GM21786 (cell line): ENCODE results near the gene NUDC.
"Not testable (repeated sequence)": the region's sequence is repeated elsewhere in the genome, so short reads cannot be mapped to it uniquely, and the experiment has no call there.

Source experiments
- ATAC-seq: cut with Tn5 transposase; IDR thresholded peaks from one replicate; pipeline ENCODE4 v1.9.1; 2021; ENCODE audit not compliant: unreplicated experiment

Gene NUDC

DNA sequence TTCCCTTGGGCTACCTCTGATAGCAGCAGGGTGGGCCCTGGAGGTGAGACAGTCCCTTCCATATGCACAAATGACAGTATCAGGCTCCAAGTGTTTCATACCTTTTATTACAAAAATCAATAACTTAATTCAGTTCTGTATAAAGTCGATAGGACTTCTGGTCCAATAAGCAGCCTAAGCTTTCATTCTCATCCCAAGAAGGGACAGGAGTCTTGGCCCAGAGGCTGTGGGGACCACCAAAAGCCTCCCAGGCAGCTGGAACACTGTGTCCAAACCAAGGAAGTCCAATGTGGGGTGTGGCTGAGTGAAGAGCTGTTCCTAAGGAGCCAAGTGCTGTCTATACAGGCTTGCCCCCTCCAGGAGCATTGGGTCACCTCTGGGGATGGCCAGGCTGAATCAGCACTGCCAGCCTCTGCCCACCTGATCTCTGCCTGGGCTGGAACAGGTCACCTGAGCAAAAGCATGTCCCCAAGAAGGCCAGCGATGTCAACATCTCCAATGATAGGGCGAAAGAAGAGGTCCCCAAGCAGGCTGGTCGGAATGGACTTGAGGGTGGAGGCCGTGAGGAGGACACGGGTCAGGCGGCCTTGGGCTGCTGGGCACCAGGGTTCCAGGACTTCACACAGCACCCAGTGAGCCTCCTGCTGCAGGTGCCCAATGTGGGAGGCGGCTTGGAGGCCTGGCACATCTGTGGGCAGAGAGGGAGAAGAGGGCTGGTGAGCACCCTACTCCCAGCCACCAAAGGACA, 10.0 kb upstream of the NUDC start:
- no peak for ATAC-seq

DNA sequence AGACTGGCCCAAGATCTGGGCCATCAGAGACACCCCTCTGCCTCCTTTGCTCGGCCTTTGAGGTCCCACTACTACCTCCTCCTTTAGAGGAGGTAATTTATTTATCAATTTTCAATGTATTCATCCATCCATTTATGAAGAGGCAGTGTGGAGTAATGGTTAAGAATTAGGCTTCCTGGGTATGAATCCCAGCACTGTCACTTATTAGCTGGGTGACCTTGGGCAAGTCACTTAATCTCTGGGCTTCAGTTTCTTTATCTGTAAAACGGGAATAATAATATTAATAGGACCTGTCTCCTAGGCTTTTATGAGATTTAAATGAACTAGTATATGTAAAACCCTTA, 9.4 kb upstream of the NUDC start:
- no peak for ATAC-seq

DNA sequence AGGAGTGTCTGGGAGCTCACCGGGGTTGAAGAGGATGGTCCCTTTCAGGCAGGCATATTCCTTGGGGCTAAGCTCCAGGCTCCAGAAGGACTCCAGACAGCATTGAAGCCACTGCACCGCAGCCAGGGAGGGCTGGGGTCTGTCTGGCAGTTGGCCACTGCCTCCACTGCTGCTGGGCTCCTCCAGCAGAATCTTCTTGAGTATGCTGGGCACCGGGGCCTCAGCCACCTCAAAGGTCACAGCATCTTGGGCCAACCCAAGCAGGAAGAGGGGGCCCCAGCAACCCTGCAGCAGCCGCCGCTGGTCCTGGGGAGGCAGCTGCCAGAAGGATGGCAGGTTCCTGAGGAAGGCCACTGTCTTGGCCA, 8.2 kb upstream of the NUDC start:
- no peak for ATAC-seq

DNA sequence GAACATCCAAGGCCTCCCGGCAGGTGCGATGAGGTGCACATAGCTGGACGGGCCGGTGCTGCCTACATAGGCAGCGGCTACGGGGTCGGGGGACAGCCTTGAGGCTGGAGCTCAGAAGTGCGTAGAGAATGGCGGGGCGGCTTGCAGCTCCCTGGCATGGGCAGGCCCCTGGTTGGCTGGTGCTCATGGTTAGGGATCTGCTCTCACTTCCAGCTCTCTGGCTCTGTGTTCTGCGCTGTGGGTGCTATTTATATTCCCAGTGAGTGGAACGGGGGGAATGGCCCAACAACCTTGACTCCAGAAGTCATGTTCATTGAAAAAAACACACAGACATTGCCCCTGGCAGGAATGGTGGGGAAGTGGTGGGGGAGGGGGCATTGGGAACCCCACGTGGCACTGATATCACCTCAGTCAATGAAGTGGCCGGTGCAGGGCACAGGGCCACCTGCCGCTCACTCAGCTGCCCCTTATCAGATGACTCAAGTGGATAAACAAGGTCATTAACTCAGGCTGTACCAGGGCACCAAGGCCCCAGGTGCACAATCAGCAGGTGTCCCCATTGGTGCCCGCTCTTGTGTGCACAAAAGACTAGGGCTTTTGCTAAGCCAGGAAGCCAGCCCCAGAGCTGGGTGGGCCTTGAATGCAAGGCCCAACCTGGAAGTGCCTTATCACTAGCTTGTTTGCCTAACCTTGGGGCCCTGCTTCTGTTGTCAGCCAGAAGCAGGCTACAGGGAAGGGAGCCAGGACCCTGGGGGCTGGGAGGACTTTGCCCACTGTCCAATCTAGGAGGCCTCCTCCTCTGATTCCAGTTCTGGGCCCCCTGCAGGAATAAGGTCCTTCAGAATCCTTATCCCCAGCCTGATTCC, 7.6 kb upstream of the NUDC start, which contains the start of gene NR0B2:
TSS of gene NR0B2 (minus strand) at position 222 of the 866 bp plus-strand sequence. CDS start at position 187, 35 bp downstream.
- no peak for ATAC-seq

DNA sequence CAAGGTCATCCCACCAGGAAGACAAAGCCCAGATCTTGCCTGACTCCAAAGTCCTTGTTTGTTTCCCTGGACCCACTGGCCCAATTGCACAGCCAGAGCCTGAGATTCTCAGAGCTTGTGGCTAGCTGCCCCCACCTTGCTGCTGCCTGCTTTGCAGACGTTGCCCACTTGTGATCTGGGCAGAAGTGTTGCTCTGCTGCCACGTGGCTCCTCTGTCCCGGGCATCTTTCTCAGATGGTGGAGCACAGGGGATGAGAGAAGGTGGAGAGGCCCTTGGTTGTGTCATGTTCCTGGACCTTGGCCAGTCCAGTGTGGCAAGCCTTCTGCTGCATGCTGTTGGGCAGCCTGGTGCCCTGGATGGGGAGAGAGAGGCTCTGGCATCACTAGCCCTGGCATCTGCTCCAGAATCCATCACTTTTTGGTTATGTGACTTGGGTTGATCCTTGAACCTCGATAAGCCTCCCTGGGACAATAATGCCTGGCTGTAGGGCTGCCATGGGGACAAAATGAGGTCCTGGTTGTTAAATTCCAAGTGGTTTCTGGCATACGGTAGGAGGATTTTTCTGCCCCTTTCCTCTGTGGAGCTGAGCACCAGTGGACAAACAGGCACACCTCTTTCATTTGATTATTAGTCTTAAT, 6.2 kb upstream of the NUDC start:
- no peak for ATAC-seq

DNA sequence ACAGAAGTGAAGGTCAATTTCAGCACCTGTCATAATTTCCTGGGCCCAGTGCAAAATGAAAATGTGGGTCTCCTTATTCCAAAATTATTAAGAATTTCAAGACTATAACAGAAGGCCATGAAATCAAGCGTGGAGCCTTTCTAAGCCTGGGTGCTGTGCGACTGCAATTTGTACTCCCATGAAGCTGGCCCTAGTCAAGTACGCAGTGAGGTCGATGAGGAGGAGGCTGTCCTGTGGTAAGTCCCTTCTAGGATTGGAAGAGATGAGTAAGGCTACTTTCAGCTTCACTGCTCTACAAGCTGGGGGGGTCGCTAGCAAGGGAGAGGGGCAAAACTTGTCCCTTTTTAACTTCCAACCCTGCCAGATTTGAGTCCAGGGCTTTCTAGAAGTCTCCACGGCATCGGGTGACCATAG, 410 bp upstream of the NUDC start:
- ATAC-seq, result peak; percentile 13

DNA sequence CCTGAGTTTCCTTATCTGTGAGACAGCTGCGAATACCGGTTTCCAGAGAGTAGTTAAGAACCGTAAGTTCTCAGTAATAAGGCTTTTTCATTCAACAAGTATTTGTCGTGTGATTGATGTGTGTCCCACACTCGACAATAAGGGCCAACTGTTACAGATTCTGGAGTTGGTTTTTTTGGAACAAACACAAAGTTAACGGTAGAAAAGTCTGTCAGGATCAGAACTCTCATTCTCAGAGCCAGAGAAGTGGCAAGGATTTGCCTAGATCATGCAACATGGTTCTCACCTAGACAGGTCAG, 837 bp downstream of the NUDC start:
- ATAC-seq, result no peak

DNA sequence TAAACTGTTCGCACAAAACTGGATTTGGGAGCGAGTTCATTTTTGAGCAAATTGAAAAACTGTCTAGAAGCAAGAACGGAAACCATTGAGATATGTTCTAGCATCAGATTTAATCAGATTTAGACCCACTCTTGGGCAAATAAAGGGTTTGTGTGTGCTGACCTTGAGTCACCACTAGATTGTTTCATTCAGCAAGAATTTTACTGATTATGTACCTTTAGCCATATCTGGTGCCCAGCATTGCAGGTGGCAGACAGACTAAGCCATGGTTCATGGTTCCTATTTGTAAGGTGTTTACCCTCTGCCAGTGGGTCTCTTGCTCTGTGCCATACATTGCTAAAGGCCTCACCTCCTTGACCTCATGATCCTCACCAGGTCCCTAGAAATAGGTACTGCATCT, 1.4 kb downstream of the NUDC start:
- no peak for ATAC-seq

DNA sequence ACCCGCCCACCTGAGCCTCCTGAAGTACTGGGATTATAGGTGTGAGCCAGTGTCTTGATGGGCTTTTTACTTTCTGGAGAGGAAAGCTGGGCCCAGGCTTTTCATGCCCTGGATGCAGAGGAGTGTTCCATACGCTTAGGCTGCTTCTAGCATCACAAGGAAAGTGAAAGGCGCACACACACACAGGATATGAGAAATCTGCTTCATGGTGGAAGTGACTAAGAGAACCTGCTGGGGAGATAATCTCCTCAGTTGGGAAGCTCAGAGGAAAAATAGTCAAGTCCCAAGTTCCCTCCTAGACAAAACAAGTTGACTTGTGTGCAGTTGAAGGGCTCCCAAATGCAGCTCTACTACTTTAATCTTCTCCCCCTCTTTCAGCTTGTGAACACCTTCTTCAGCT, 2.2 kb downstream of the NUDC start:
- no peak for ATAC-seq

DNA sequence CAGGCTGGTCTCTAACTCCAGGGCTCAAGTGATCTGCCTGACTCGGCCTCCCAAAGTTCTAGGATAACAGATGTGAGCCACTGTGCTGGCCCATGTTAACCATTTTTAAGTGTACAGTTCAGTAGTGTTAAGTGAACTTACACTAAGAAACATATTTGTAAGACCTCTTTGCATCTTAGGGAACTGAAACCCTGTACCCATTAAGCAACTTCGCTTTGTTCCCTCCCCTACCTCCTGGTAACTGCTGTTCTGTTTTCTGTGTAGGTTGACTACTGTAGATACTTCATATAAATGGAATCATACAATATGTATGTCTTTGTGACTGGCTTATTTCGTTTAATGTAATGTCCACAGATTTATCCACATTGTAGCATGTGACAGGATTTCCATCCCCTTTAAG, 11.0 kb downstream of the NUDC start:
- no peak for ATAC-seq

DNA sequence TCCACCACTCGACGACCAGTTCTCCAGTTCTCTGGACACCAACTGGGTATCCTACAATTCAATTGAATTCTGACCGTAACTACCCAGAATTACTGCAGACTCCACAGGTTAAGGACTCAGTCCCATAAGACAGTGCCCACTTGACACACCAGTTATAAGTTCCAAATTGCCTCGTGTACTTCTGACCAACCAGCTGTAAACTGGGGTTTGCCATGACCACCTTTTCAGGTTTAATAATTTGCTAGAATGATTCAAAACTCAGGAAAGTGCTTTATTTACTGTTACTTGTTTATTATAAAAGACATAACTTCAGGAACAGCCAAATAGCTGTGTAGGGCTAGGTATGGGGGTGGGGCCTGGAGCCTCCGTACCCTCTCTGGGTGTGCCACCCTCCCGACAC, 15.3 kb downstream of the NUDC start:
- no peak for ATAC-seq

DNA sequence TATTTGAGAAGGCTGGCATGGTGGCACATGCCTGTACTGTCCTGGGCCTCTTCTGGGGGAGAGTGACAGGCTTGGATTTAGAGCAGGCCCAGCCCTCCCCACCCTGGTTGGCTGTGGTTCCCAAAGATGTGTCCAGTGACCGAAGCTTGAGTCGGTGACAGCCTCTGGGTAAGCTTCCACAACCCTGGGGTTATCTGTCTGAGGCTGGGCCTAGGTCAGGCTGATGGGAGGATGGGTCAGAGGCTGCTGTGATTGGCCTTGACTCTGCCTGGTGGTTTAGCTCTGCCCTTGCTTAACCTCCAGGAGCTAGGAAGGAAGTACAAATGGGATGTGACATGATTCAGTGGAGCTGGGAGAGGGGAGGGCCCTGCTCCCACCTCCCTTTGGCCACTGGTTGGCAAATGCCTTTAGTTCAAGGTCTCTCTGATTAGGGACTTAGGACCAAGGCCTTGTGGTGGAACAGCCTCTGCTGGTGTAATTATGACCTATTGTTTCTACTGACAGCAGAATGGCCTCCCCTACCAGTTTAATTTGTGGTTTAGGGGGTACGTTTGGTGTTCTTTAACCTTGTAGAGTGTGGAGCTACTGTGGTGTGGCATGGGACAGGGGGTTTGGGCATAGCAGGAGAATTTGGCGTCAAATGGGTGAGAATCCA, 16.6 kb downstream of the NUDC start:
- ATAC-seq, result no peak

DNA sequence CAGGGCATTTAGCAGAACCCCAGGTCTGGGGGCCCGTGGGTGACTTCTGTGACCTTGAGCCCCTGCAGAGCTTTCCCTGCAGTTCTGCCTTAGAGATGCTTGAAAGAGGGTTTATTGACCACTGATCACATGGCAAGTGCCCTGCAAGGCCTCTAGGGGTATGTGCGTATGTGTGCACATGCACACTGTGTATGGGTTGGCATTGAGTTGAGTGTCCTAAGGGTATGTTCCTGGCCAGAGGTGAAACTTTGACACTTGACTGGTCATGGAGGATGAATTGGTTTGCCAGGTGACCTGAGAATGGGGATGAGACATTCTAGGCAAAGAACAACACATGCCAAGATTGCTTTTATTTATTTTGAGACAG, 17.1 kb downstream of the NUDC start:
- no peak for ATAC-seq

DNA sequence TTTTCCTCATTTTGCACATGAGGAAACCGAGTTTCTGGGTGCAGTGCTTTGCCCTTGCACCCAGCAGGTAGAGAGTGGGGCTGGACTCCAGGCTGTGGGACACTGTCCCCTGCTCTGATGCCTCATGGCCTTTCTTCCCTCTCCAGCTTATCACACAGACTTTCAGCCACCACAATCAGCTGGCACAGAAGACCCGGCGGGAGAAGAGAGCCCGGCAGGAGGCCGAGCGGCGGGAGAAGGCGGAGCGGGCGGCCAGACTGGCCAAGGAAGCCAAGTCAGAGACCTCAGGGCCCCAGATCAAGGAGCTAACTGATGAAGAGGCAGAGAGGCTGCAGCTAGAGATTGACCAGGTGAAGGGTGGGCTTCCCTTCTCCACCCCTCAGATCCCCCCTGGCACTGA, 19.8 kb downstream of the NUDC start:
- ATAC-seq, result no peak

DNA sequence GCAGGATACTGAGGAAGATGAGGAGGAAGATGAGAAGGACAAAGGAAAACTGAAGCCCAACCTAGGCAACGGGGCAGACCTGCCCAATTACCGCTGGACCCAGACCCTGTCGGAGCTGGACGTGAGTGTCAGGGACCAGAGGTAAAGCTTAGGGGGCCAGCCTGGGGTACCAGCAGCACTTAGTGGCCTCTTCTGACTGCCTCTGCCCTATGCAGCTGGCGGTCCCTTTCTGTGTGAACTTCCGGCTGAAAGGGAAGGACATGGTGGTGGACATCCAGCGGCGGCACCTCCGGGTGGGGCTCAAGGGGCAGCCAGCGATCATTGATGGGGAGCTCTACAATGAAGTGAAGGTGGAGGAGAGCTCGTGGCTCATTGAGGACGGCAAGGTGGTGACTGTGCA, 21.1 kb downstream of the NUDC start:
- ATAC-seq, result no peak

DNA sequence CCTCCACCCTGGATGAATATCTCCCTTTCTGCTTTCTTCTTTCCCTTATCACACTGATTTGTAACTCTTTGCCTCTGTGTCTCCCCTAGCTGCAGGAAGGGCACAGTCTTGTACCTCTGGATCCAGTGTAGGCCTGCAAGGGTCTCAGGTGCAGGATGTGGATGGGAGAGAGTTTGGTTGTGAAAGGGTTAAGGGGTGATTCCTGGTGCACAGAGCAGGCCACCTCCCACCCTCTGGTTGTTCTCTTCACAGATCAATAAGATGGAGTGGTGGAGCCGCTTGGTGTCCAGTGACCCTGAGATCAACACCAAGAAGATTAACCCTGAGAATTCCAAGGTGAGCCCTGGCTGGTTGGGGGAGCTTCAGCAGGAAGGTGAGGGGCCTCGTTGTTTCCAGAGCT, 23.6 kb downstream of the NUDC start:
- no peak for ATAC-seq

DNA sequence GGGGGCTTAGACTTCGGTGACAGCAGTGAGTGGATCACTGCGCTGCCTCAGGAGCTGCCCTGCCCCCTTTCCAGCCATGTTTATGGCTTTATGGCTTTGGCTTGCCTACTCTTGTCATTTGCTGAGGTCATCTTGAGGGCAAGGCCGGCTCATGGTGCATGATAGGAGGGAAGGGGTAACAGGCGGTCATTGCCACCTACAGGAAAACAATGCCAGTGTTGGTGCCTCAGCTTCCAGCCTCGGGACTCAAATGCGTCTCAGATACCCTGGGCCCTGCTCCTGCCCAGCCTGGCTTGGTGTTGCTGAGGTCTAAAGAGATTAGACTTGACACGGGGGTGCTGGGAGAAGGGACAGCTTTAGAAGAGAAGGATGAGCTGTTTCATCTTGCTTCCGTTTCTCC, 24.2 kb downstream of the NUDC start:
- no peak for ATAC-seq

DNA sequence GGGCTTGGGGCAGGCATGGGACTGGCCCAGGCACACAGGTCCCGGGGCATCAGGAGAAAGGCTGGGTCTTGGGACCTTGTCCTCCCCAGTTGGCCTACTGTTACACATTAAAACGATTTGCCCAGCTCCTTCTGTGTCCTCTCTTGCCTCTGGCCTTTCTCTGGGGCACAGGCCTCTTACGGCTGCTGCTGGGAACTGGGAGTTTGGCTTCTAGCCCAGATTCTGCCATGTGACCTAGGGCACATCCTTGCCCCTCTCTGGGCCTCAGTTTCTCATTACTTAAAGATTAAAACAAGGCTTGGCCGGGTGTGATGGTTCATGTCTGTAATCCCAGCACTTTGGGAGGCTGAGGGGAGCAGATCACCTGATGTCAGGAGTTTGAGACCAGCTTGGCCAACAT, 24.7 kb downstream of the NUDC start:
- ATAC-seq, result no peak

DNA sequence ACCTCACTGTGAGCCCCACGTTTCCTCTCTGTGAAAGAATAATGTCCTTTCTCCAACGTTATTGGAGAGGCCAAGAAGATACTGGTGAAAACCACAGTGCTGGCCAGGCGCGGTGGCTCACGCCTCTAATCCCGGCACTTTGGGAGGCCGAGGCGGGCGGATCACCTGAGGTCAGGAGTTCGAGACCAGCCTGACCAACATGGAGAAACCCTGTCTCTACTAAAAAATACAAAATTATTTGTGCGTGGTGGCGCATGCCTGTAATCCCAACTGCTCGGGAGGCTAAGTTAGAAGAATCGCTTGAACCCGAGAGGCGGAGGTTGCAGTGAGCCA, 27.1 kb downstream of the NUDC start:
- ATAC-seq, result not testable (repeated sequence)

DNA sequence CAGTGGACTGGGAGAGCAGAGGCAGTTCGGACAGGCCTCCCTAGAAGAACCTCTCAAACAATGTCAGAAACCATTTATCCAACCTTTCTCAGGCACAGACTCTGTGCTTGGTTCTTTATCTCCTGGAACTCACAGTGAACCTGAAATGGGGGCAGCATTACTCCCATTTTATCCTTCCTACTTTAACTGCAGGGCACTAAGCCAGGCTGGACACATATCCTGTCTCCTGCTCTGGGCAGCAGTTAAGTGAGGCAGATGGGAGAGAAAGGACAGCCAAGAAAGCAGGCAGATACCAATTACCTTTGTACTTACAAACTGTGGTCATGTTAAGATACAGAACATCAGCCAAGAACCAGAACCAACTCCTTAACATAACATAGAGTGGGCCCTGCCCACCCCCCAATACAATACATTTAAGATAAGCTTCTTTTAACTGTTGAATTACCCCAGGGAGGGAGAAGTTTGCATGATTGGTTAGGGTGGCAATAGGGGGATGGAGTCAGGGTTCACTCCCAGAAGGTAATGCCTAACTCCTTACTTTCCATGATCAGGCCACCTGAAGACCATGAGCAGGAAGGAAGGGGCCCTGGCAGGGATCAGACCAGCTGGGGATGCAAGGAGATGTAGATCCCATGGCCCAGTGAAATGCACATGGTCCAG, 27.9 kb downstream of the NUDC start:
- ATAC-seq, result no peak

DNA sequence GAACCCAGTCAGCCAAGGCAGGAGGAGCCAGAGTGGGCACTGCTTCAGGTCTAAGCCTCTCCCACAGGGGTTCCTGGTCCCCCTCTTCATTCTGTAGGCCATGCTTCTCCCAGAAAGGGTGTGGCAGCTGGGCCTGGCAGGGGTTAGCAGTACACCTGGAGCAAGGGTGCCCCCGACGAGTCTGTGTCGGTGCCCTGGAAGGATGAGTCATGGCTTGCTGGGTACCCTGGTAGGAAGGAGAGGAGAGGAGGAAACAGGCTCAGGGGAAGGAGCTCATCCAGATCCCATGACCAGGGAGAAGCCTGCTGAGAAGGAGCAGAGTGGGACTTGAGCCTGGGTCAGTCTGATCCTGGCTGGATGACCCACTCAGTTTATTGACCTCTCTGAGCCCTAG, 28.4 kb downstream of the NUDC start:
- no peak for ATAC-seq
